HG03342 (cell line): ENCODE results near the gene ATXN2L.
"Not testable (repeated sequence)": the region's sequence is repeated elsewhere in the genome, so short reads cannot be mapped to it uniquely, and the experiment has no call there.

Experiments
- ATAC-seq: cut with Tn5 transposase; IDR thresholded peaks from one replicate; pipeline ENCODE4 v1.9.1; 2021; ENCODE audit warnings: mild to moderate bottlenecking, moderate library complexity; ENCODE audit not compliant: unreplicated experiment

ATXN2L gene, protein sequence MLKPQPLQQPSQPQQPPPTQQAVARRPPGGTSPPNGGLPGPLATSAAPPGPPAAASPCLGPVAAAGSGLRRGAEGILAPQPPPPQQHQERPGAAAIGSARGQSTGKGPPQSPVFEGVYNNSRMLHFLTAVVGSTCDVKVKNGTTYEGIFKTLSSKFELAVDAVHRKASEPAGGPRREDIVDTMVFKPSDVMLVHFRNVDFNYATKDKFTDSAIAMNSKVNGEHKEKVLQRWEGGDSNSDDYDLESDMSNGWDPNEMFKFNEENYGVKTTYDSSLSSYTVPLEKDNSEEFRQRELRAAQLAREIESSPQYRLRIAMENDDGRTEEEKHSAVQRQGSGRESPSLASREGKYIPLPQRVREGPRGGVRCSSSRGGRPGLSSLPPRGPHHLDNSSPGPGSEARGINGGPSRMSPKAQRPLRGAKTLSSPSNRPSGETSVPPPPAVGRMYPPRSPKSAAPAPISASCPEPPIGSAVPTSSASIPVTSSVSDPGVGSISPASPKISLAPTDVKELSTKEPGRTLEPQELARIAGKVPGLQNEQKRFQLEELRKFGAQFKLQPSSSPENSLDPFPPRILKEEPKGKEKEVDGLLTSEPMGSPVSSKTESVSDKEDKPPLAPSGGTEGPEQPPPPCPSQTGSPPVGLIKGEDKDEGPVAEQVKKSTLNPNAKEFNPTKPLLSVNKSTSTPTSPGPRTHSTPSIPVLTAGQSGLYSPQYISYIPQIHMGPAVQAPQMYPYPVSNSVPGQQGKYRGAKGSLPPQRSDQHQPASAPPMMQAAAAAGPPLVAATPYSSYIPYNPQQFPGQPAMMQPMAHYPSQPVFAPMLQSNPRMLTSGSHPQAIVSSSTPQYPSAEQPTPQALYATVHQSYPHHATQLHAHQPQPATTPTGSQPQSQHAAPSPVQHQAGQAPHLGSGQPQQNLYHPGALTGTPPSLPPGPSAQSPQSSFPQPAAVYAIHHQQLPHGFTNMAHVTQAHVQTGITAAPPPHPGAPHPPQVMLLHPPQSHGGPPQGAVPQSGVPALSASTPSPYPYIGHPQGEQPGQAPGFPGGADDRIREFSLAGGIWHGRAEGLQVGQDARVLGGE

DNA sequence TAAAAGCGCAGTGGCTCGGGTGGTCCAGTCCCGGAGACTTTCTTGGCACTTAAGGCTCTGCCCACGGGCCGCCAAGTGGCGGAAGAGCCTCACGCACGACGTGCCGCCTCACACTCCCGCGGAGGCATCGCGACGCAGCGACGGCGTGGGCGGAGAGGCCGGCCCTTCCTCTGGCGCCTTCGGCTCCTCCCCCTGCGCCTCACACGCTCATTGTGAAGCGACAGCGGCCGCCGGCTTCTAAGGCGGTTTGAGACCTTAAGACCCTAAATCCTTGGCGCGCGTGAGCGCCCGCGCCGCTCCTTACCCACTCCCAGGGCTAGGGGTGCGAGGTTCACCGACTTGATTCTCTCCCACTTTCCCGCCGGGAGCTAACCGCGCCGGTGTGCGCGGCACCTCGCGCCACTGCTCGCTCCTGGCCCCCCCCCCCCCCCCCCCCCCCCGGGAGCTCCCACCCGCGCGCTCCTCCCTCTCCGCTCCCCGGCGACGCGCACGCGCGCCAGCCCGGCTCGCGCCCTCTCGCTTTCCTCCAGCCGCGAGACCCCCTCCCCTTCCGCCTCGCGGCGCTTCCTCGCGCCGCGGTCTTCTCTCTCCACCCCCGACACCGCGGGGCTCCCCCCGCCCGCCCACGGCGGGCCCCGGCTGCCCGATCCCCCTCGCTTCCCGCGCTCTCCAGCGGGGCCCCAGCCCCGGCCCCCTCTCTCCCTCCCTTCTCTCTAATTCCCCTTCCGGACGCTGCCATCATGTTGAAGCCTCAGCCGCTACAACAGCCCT is at the start of gene ATXN2L:
Gene ATXN2L, plus strand, starts transcription at position 480 of the 771 bp plus-strand sequence. Its CDS starts 261 bp downstream, at position 741.
- peak; percentile 43 for ATAC-seq

DNA sequence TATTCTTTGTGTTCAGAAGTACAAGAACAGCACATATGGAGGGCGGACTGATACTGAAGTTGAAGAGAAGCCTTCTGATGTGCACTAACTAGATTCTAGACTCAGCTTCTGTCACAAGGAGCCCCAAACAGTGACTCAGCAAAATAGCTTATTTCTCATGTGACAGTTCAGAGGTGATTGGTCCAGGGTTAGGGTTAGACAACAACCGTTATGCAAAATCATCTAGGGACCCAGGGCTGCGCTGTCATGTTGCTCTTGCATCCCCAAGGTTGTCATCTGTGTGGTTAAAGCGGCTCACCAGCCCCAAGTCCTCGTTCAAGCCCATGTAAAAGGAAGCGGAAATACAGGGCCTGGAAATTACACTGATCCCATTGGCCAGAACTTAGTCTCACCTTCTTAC is 41.1 kb upstream of the ATXN2L start:
- ATAC-seq: not testable (repeated sequence)

DNA sequence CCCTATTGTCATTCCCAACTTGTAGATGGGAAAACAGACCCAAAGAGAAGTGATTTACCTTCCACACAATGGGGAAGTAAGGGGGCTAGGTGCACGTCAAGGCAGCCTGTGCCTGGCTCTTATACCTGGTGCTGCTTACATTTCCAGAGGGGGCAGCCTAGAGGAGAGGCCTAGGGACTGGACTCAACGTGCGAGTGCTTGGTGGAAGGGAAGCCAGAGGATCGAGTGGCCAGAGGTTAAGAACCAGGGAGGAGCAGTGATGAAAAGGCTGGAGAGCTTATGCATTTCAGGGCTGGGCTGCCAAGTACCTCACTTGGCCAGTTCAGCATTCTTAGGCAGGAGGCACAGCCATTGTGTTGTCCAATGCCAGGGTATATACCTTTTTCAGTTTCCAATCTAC is 40.4 kb upstream of the ATXN2L start:
- not testable (repeated sequence) for ATAC-seq

DNA sequence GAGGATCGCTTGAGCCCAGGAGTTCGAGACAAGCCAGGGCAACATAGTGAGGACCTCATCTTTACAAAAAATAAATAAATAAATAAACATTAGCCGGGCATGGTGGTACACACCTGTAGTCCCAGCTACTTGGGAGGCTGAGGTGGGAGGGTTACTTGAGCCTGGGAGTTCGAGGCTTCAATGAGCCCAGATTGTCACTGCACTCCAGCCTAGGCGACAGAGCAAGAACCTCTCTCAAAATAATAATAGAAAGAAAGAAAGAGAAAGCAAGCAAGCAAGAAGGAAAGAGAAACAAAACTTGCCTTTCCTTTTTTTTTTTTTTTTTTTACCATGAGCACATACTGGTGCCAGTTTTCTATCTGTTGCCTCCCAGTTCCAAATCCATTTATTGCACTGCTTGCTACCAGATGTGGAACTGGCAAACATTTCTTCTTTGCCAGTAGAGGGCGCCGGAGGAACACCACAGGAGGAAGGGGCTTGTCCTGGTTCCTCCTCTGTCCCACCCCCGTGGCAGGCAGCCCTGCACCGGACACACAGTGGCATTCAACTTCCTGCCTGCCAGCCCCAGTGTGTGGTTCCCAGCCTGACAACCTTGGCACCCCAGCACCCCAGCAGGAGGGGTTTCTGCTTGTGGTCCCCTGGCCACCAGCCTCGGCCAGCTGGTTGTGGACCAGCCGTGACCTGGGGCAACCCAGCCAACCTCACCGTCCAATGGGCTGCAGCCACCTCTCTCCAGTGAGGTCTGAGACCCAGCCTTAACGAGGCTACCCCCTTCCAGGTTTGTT is 20.4 kb upstream of the ATXN2L start:
- ATAC-seq: not testable (repeated sequence)

DNA sequence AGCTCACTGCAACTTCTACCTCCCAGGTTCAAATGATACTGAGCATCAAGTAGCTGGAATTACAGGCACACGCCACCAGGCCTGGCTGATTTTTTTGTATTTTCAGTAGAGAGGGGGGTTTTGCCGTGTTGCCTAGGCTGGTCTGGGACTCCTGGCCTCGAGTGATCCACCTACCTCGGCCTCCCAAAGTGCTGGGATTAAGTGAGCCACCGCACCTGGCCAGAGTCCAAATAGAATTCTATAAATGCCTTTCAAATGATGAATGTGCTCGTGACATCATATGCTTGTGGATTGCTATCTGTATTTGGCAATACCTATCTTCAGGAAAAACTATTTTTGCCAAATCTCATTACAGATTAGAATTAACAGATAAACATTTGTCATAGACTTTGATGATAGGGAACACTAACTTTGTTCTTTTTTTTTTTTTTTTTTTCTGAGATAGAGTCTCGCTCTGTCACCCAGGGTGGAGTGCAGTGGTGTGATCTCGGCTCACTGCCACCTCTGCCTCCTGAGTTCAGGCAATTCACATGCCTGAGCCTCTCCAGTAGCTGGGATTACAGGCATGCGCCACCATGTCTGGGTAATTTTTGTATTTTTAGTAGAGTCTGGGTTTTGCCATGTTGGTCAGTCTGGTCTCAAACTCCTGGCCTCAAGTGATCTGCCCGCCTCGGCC is 15.2 kb upstream of the ATXN2L start:
- not testable (repeated sequence) for ATAC-seq

DNA sequence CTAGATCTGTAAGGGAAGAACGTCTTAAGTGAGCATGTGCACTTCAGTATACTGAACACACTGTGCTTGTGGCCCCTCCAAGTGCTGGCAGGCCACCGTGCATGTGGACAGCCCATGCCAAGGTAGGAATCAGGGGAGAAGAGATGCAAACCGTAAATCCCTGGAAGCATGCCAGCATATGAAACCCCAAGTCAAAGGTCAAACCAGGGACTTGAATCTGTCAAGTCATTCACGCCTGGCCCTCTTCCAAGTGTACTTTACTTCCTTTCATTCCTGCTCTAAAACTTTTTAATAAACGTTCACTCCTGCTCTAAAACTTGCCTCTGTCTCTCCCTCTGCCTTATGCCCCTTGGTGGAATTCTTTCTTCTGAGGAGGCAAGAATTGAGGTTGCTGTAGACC is 2.8 kb upstream of the ATXN2L start:
- no peak for ATAC-seq

DNA sequence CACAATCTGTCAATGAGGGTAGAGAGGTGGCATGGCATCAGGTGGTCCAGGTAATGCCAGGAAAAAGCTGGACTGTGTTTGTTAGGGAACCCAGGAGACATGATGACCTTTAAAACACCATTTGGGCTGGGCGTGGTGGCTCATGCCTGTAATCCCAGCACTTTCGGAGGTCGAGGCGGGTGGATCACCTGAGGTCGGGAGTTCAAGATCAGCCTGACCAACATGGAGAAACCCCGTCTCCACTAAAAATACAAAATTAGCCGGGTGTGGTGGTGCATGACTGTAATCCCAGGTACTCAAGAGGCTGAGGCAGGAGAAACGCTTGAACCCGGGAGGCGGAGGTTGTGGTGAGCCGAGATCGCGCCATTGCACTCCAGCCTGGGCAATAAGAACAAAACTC is 2.3 kb upstream of the ATXN2L start:
- not testable (repeated sequence) for ATAC-seq

DNA sequence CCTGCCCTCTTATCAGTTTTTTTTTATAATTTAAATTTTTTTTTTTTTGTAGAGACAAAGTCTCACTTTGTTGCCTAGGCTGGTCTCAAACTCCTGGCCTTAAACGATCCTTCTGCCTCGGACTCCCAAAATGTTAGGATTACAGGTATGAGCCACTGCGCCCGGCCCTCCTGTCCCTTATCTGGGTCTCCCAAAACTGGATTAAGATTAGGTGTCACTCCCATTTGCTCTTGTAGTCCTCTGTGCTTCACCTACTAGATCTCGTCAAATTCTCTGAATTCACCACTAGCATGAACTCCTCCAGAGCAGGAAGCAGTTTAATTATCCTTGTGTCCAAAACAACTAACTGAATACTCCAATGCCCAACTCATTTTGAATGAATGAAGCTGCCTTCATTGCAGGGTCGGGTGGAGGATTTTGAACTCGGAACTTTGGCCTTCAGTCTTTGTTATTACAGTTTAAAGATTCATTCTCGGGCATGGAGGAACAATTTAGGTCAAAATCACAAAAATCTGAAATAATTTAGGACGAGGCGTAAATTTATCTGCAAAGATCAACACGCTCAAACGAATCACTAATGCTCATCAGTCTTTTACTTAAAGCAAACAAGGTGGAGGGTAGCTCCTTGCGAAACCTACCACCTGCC is 802 bp upstream of the ATXN2L start:
- ATAC-seq: no peak

DNA sequence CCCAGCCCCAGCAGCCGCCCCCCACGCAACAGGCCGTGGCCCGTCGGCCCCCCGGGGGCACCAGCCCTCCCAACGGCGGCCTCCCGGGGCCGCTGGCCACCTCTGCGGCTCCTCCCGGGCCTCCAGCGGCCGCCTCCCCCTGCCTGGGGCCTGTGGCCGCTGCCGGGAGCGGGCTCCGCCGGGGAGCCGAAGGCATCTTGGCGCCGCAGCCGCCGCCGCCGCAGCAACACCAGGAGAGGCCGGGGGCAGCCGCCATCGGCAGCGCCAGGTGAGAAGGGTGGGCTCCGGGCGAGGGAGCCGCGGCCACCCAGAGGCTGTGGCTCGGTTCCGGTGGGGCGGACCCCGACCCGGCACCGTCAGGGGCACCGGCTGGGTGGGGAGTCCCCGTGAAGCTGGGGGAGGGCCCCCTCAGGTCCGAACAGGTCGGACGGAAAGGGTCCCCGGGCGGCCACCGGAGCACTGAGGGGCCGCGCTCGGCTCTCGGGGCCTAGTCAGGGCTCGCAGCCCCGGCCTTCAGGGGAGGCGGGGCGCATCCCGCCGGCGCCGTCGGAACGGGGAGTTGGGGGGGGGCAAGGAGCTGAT is 583 bp downstream of the ATXN2L start:
- peak; percentile 24 for ATAC-seq

DNA sequence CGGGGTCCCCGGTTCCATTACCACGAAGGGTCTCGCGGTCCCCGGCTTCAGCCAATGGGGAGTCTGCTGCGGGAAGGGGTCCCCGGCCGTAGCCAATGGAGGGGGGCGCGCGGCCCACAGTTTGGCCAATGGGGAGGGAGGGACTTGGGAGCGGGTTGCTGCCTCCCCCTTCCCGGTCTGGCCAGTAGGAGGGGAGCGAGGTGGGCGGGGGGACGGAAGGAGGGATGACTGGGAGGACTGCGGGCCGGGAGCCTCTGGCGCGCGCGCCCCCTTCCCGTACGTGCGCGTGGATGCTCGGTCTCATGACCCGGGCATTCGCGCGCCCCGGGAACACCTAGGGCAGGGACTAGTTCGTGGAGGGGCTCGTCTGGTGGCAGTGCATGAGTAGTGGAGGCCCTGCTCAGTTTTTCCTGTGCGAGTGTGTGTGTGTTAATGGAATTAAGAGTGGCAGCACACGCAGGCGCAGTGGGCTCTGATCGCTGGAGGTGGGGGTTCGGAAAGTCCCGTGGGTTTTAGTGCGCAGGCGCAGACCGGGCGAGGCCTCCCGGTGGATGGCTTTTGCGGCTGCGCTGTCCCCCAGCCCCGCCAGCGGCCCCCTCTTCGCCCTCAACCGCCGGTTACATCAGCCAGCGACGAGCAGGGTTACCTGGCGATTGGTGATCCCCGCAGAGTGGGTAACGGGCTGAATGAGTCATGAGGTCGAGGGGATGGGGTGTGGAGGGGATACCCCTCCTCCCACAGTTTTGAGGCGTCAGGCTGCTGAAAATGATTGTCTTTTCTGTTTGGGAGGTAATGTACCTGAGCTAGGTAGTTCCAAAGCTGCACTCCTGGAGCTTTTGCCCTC is 1.3 kb downstream of the ATXN2L start:
- peak; percentile 63 for ATAC-seq

DNA sequence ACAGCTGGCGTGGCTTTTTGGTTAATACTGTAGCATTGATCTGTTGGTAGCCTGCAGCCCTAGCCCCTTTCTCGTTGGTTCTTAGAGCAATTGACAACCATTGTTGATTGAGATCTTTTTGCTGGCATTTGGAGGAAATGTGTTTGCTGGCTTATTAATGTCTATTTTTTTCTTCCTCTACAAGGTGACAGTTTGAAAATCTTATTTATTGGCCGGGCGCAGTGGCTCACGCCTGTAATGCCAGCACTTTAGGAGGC is 1.8 kb downstream of the ATXN2L start:
- ATAC-seq: no peak

DNA sequence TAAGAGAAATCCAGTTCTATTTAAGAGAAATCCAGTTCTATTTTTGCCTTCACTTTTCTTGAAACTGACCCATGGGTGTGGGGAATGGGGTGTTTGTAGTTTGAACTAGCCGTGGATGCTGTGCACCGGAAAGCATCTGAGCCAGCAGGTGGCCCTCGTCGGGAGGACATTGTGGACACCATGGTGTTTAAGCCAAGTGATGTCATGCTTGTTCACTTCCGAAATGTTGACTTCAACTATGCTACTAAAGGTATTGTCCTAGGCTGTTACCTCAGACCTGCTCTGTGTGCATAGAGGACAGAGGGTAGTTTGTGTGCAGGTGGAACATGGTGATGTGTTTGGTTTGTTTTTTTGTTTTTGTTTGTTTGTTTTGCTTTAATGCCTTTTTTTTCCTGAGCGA is 3.3 kb downstream of the ATXN2L start:
- ATAC-seq: no peak

DNA sequence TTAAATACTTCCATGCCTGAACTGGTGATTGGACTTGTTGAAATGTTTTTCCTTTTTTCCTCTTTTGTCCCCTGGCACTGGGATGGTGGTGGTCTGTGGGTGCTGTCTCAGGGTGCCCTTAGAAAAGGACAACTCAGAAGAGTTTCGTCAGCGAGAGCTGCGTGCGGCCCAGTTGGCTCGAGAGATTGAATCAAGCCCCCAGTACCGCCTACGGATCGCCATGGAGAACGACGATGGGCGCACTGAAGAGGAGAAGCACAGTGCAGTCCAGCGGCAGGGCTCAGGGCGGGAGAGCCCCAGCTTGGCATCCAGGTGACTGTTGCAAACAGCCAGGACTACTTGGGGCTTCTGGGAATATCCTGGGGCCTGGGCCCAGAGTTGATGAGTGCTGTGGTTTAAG is 6.9 kb downstream of the ATXN2L start:
- ATAC-seq: no peak

DNA sequence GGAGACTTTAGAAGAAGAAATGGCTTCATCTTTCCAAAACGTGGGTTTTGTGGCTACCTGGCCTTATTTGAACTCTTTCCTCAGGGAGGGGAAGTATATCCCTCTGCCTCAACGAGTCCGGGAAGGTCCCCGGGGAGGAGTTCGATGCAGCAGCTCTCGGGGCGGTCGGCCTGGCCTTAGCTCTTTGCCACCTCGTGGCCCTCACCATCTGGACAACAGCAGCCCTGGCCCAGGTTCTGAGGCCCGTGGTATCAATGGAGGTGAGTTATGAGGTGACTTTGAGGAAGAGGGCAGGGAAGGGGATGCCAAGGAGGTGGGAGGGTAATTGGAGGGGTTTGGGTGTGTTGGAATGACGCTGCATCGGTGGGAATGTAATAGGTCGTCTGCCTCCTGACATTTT is 7.7 kb downstream of the ATXN2L start:
- ATAC-seq: no peak

DNA sequence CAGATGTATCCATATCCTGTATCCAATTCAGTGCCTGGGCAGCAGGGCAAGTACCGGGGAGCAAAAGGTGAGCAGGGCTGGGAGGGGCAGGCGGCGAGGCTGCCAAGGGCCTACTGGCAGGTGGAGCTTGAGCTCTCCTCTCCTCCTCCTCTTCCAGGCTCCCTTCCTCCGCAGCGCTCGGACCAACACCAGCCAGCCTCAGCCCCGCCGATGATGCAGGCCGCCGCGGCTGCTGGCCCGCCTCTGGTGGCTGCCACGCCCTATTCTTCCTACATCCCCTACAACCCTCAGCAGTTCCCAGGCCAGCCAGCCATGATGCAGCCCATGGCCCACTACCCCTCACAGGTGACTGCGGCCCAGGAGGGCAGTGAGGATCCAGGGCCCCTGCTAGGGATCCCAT is 11.6 kb downstream of the ATXN2L start:
- ATAC-seq: no peak

DNA sequence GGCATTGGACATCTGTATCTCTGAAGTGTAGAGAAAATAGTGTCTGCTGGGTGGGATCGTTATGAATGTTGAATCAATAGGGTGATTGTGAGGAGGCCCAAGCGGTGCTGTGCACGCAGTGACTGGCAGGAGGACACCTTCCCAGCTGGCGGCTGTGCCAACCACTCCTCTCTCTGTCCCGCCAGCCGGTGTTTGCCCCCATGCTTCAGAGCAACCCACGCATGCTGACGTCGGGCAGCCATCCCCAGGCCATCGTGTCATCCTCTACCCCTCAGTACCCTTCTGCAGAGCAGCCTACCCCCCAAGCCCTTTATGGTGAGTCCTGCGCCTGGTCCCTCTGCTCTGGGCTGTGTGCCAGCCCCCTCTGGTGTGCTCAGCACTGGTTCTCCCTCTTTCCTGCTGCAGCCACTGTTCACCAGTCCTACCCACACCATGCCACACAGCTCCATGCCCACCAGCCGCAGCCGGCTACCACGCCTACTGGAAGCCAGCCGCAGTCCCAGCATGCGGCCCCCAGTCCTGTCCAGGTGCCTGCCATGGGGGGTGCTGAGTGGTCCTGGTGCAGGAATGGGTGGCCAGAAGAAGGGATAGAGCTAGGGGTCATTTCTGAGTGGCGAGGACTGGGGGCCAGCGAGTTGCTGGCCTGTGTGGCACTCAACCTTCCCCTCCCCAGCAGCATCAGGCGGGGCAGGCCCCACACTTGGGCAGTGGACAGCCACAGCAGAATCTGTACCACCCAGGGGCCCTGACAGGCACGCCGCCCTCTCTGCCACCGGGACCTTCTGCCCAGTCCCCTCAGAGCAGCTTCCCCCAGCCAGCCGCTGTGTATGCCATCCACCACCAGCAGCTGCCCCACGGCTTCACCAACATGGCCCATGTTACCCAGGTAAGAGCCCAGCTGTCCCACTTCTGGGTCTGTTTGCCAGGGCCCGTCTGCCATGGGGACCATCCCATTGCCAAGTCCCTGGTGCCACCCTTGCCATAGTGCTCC is 12.4 kb downstream of the ATXN2L start:
- ATAC-seq: no peak
